Progenitor cell of endocrine pancreas (in vitro differentiated cells): ENCODE results near the gene SPRR2F. TPM values are rescaled to one million over a fixed set of nuclear protein-coding genes. Genes with fewer than 3 reads are reported as not detected.
A peak's percentile ranks its signal among the peaks of the same experiment; 100 is the strongest.
"Not testable (repeated sequence)": the region's sequence is repeated elsewhere in the genome, so short reads cannot be mapped to it uniquely, and the experiment has no call there.

Source experiments
- DNase-seq: peaks from one replicate; pipeline ENCODE4 v3.0.0; 2021; ENCODE audit warnings: low spot score; ENCODE audit not compliant: unreplicated experiment
- H3K27ac Mint-ChIP-seq: 2 replicates; pipeline ENCODE4 v1.8.0; 2021; ENCODE audit warnings: mild to moderate bottlenecking, moderate library complexity, mixed read lengths
- H3K27me3 Mint-ChIP-seq: 2 replicates; pipeline ENCODE4 v1.8.0; 2021; ENCODE audit warnings: mixed read lengths
- H3K36me3 Mint-ChIP-seq: 2 replicates; pipeline ENCODE4 v1.8.0; 2022; ENCODE audit warnings: mixed read lengths; ENCODE audit not compliant: insufficient read depth
- H3K4me1 Mint-ChIP-seq: 2 replicates; pipeline ENCODE4 v1.8.0; 2021; ENCODE audit warnings: low read depth, mixed read lengths
- H3K4me3 Mint-ChIP-seq: 2 replicates; pipeline ENCODE4 v1.8.0; 2021; ENCODE audit warnings: low read depth, mild to moderate bottlenecking, moderate library complexity, mixed read lengths
- H3K9me3 Mint-ChIP-seq: 2 replicates; pipeline ENCODE4 v1.8.0; 2021; ENCODE audit warnings: low read depth, mixed read lengths
- total RNA-seq: library from RNA; stranded (reverse); gene quantifications from 2 replicates; pipeline ENCODE4 v1.2.1, GENCODE V29; 2021
- TF ChIP-seq, protein P1 (sequence below): fragments of 200-600 bp; sonication (generic); IDR thresholded peaks from one replicate; pipeline ENCODE4 v1.5.0; 2021; ENCODE audit warnings: antibody characterized with exemption, mild to moderate bottlenecking; ENCODE audit not compliant: unreplicated experiment

SPRR2F gene
- total RNA-seq, 1 donor from 2014 or later, result 1.7 TPM

DNA sequence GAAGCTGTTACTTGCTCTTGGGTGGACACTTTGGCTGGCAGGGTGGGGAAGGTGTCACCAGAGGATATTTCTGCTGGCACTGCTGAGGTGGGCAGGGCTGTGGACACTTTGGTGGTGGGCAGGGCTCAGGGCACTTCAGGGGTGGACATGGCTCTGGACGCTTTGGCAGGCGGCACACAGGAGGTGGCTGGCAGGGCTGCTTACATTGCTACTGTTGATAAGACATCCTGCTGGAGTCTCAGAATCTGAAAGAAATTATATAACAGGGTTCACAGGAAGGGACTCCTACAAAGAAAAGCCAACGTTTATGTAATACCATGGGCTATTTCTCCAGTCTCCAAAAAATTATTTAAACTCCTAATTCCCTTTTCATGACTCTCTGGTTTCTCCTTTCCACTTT is 27.2 kb upstream of the SPRR2F start:
- H3K9me3 Mint-ChIP-seq, result no peaks in the 10 kb centered on the region
- no peak for DNase-seq
- H3K27me3 Mint-ChIP-seq, result no peaks in the 10 kb centered on the region
- H3K27ac Mint-ChIP-seq, result no peak overlapping the region
- TF ChIP-seq, protein P1, sequence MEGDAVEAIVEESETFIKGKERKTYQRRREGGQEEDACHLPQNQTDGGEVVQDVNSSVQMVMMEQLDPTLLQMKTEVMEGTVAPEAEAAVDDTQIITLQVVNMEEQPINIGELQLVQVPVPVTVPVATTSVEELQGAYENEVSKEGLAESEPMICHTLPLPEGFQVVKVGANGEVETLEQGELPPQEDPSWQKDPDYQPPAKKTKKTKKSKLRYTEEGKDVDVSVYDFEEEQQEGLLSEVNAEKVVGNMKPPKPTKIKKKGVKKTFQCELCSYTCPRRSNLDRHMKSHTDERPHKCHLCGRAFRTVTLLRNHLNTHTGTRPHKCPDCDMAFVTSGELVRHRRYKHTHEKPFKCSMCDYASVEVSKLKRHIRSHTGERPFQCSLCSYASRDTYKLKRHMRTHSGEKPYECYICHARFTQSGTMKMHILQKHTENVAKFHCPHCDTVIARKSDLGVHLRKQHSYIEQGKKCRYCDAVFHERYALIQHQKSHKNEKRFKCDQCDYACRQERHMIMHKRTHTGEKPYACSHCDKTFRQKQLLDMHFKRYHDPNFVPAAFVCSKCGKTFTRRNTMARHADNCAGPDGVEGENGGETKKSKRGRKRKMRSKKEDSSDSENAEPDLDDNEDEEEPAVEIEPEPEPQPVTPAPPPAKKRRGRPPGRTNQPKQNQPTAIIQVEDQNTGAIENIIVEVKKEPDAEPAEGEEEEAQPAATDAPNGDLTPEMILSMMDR, result no peak
- H3K36me3 Mint-ChIP-seq, result no peaks in the 10 kb centered on the region
- no peaks in the 10 kb centered on the region for H3K4me1 Mint-ChIP-seq
- H3K4me3 Mint-ChIP-seq, result no peak overlapping the region

DNA sequence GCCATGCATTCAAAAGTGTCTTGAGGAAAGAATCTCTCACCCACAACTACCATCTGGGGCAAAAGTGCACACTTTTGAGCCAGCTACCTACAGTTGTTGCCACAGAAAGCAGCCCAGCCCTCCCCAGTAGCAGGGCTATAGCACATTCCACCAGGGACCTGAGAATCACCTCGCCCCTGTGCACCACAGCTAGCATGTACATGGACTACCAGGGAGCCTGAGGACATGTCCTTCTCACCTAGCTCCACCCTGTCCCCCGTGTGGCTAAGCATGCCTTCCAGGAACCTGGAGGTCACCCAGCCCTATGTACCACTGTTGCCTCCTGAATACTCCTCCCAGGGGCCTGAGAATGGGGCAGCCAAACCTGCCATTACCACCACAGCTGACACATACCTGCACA is 20.4 kb upstream of the SPRR2F start:
- Mint-ChIP-seq H3K27me3 (no peaks in the 10 kb centered on the region), H3K36me3 (no peaks in the 10 kb centered on the region), H3K9me3 (no peaks in the 10 kb centered on the region), H3K27ac (no peak overlapping the region), H3K4me3 (no peak overlapping the region), H3K4me1 (no peaks in the 10 kb centered on the region)
- no peak for DNase-seq
- TF ChIP-seq, protein P1, result no peak

GRCh38 chr1:153133267-153133666 is 20.0 kb upstream of the SPRR2F start:
- Mint-ChIP-seq H3K36me3 (no peaks in the 10 kb centered on the region), H3K27me3 (no peaks in the 10 kb centered on the region), H3K4me3 (no peak overlapping the region), H3K4me1 (no peaks in the 10 kb centered on the region), H3K27ac (no peak overlapping the region), H3K9me3 (no peaks in the 10 kb centered on the region)
- TF ChIP-seq, protein P1, result no peak
- no peak for DNase-seq

DNA sequence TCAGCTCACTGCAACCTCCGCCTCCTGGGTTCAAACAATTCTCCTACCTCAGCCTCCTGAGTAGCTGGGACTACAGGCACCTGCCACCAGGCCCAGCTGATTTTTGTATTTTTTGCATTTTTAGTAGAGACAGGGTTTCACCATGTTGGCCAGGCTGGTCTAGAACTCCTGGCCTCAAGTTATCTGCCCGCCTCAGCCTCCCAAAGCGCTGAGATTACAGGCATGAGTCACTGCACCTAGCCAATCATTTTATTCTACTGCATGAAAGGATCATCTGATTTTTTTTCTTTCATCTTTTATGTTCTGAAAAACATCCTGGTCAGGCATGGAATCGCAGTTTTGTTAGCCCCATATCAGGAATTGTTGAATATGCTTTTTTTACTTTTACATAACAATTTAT is 15.4 kb upstream of the SPRR2F start:
- H3K4me3 Mint-ChIP-seq, H3K36me3 Mint-ChIP-seq, H3K27ac Mint-ChIP-seq, H3K4me1 Mint-ChIP-seq, DNase-seq, H3K27me3 Mint-ChIP-seq: not testable (repeated sequence)
- peaks cover 15% of the 10 kb centered on the region for H3K9me3 Mint-ChIP-seq

DNA sequence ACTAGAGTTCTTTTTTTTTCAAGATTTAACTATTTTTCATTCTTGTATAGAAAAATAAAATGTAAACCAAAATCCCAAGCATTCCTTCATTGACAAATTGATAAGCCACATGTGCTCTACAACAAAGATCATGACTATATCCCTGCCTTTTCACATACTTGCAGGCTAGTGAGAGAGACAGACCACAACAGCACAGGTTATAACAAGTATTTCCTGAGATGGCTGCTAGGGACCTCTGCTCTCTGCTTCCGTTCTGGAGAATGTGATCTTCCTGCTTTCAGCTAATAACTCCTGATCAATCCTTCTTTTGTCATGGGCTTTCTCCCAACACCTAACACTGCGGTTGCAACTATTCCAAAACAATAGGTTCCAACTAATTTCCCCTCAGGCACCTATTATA is 14.0 kb upstream of the SPRR2F start:
- Mint-ChIP-seq H3K27ac (no peak overlapping the region), H3K36me3 (no peaks in the 10 kb centered on the region), H3K9me3 (peaks cover 15% of the 10 kb centered on the region), H3K4me3 (no peak overlapping the region), H3K27me3 (no peaks in the 10 kb centered on the region), H3K4me1 (peaks cover 11% of the 10 kb centered on the region)
- no peak for DNase-seq
- TF ChIP-seq, protein P1, result no peak

DNA sequence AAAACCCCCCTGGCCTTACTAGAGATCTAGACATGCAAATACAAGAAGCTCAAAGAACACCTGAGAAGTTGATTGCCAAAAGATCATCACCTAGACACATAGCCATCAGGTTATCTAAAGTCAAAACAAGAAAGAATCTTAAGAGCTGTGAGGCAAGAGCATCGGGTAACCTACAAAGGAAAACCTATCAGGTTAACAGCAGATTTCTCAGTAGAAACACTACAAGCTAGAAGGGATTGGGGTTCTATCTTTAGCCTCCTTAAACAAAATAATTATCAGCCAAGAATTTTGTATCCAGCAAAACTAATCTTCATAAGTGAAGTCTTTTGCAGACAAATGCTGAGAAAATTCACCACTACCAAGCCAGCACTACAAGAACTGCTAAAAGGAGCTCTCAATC is 12.2 kb upstream of the SPRR2F start:
- Mint-ChIP-seq H3K4me3 (no peak overlapping the region), H3K27ac (no peak overlapping the region), H3K4me1 (peaks cover 19% of the 10 kb centered on the region), H3K36me3 (peaks cover 1% of the 10 kb centered on the region), H3K9me3 (peaks cover 15% of the 10 kb centered on the region), H3K27me3 (no peaks in the 10 kb centered on the region)
- TF ChIP-seq, protein P1, result no peak
- no peak for DNase-seq

DNA sequence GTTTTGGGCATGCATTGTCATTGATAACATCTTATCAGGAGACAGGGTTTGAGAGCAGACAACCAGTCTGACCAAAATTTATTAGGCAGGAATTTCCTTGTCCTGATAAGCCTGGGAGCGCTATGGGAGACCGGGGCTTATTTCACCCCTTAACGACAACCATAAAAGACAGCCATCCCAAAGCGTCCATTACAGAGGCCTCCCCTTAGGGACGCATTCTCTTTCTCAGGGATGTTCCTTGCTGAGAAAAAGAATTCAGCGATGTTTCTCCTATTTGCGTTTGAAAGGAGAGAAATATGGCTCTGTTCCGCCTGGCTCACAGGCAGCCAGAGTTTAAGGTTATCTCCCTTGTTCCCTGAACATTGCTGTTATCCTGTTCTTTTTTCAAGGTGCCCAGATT is 10.5 kb upstream of the SPRR2F start:
- H3K36me3 Mint-ChIP-seq, H3K27me3 Mint-ChIP-seq, DNase-seq, H3K4me3 Mint-ChIP-seq: not testable (repeated sequence)
- H3K27ac Mint-ChIP-seq, result peak overlapping the region; percentile 96
- peaks cover 15% of the 10 kb centered on the region for H3K9me3 Mint-ChIP-seq
- peaks cover 30% of the 10 kb centered on the region for H3K4me1 Mint-ChIP-seq
